Measurements from ENCODE around the gene PIGQ.

PIGQ gene

GRCh38 chr16:572865-573650 is 3.3 kb downstream of the PIGQ start:
- no peak for DNase-seq

DNA sequence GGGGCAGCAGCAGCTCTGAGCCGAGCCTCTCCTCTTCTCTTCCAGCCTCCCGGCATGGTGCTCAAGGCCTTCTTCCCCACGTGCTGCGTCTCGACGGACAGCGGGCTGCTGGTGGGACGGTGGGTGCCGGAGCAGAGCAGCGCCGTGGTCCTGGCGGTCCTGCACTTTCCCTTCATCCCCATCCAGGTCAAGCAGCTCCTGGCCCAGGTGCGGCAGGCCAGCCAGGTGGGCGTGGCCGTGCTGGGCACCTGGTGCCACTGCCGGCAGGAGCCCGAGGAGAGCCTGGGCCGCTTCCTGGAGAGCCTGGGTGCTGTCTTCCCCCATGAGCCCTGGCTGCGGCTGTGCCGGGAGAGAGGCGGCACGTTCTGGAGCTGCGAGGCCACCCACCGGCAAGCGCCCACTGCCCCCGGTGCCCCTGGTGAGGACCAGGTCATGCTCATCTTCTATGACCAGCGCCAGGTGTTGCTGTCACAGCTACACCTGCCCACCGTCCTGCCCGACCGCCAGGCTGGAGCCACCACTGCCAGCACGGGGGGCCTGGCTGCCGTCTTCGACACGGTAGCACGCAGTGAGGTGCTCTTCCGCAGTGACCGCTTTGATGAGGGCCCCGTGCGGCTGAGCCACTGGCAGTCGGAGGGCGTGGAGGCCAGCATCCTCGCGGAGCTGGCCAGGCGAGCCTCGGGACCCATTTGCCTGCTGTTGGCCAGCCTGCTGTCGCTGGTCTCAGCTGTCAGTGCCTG is 4.4 kb downstream of the PIGQ start:
- no peak for DNase-seq

DNA sequence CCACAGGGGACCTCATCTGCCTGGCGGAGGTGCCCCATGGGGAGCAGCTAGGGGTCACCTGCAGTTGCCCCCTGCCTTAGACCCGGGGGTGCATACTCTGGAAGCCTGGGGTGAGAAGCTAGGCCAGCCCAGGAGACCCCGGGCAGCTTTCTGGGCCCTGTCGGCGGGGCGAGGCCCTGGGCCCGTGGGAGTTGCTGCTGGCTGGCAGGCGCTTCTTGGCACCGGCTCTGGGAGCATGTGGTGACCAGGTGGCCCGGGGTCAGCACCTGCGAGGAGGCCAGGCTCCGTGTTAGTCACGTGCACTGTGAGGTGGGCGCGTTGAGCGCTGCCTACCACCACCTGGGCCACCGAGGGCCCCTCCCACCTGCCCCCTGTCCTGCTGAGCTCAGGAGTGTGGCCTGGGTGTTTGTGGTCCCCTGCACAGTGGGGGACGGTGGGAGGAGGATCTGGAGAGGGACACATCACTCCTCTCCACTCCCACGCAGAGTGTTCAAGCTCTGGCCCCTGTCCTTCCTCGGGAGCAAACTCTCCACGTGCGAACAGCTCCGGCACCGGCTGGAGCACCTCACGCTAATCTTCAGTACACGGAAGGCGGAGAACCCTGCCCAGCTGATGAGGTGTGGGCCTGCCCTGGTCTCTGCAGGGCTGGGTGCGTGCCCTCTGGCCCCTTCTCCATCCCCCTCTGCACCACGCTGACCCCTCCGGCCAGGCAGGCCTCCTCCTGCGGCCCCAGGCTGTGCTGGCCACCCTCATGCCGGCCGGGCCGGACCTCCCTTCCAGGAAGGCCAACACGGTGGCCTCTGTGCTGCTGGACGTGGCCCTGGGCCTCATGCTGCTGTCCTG is 5.8 kb downstream of the PIGQ start:
- no peak for DNase-seq

- DNase-seq: no peak
Observed at GRCh38 chr16:576197-576822, 6.5 kb downstream of the PIGQ start.

DNA sequence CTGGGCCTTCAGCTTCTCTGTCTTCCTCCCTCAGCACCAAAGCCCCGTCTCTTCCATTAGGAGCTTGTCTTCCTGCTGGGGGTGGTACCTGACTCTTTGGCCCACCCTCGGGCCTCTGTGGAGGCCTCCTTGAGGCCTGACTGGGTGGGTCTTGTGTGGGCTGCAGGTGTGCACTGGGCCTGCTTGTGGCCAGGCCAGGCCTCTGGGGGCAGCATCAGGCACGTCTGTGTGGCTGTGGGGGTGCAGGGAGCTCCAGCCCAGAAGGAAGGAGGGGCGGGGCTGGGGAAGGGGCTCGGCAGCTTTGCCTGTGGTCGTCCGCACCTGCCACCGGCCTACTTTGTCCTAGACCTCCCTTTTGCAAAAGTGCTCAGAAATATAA is 7.0 kb downstream of the PIGQ start:
- DNase-seq: no peak

- no peak for DNase-seq
Observed at GRCh38 chr16:577796-578195, 8.0 kb downstream of the PIGQ start.

DNA sequence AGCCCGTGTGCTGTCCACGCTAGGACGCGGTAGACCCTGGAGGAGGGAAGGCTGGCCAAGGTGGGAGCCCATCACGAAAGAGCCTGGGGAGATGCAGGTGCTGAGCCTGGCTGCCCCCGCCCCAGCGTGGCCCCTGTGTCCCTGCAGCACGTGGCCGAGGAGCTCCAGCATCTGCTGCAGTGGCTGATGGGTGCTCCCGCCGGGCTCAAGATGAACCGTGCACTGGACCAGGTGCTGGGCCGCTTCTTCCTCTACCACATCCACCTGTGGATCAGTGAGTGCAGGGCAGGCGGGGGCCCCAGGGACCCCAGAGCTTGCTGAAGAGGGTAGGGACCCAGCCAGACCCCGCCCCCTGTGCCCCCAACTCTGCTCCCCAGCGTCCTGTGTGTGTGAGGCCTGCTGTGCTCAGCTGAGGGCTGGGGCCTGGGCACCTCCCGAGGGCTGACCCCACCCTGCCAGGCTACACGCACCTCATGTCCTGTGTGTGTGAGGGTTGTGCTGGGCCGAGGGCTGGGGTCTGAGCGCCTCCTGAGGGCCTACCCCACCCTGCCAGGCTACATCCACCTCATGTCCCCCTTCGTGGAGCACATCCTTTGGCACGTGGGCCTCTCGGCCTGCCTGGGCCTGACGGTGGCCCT is 8.6 kb downstream of the PIGQ start:
- no peak for DNase-seq

- DNase-seq: no peak
Observed at GRCh38 chr16:578870-579405, 9.2 kb downstream of the PIGQ start.

DNA sequence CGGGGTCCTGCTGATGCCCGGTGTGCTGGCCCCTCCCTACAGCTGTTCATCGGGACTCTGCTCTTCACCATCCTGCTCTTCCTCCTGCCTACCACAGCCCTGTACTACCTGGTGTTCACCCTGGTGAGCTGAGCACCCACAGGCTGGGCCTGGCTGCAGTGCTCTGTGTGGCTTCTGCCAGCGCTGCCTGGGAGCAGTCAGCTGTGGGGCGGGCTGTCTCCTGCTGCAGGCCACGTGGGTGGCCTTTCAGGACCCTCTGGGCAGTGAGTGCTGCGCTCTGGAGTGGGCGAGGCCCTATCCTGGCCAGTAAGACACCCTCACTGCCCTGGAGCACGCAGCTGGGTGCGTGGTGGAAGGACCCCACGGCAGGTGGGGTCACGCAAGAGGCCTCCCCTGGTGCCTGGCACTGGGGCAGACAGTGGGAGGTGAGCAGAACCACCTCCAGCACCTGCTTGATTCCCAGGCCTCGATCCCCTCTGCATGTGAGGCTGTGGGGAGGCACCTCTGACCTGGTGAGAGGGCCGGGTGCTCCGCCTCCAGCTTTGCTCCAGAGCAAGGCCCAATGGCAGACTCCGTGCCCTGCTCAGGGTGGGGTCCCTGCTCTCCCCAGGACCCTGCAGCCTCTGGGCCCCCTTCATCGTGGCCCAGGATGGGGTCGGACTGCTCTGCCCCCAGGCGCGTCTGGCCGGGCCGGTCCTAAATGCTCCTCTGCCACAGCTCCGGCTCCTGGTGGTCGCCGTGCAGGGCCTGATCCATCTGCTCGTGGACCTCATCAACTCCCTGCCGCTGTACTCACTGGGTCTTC is 10.6 kb downstream of the PIGQ start:
- no peak for DNase-seq

- DNase-seq: no peak
Observed at GRCh38 chr16:580946-581498, 11.3 kb downstream of the PIGQ start.

DNA sequence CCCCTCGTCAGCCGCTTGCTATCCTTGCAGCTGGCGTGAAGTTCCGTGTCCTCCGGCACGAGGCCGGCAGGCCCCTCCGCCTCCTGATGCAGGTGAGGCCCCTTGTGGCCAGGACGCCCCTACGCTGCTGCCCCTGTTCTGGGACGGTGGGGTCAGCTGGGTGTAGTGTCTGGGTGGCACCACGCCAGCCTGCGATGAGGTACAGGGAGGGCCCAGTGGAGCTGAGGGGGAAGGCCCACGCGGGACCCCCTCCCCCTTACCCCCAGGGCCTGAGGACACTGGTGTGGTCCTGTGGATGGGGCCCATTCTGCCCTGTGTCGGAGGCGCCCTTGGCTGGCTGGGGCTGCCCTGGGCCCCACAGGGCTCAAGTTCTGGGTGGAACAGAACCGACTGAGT is 12.4 kb downstream of the PIGQ start:
- DNase-seq: no peak

GRCh38 chr16:582614-583331 is 13.0 kb downstream of the PIGQ start:
- no peak for DNase-seq

- DNase-seq: no peak
Observed at GRCh38 chr16:583470-583814, 13.7 kb downstream of the PIGQ start.

DNA sequence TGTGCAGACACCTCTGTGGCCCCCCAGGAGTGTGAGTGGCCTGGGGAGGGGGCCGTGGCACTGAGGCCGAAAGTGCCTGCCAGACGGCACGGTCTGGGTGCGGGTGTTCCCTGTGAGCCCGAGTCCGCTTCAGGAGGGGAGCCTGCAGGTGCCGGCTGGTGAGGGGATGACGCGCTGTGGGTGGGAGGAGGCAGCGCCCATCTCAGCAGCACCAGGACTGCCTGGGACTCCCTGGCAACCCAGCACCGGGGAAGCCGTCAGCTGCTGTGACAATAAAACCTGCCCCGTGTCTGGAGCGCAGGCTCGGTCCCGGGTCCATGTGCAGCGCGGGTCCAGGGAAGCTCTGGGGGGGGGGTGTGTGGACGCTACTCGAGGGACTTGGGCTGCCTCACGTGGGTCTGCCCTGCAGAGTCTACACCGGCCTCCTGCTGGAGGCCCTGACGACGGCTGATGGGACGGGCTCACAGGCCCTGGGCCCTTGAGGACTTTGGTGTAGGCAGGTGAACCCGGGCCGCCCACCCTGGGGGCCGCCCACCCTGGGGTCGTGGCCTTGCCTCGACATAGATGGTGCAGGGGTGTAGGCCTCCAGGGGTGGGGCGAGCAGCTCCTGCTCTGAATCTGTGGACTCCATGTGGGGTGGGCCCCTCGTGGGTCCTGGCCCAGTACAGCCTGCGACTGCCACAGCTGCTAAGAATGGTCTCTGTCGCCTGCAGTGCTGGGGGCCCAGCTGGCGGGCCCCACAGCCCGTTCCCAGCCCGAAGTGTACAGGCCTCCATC is 14.2 kb downstream of the PIGQ start:
- no peak for DNase-seq

DNA sequence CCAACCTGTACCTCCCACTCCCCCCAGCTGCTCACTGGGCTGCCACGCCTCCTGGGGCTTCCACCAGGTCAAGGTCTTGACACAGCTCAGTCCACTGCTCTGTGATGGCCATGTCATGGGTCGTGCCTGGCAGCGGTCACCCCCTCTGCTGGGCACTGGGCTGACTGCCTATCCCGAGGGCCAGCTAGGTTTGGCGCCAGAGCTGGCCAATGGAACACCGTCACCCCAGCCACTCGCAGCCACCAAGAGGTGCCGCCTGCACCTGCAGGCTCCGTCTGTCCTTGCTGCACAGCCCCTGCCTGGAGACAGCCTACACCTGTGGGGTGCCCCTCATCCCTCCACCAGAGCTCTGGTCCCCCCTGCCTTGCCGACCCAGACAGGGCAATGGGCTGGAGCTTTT is 15.6 kb downstream of the PIGQ start:
- DNase-seq: peak in 1 of 2 experiments; percentile 7

- DNase-seq: no peak
Observed at GRCh38 chr16:586047-586644, 16.4 kb downstream of the PIGQ start.

DNA sequence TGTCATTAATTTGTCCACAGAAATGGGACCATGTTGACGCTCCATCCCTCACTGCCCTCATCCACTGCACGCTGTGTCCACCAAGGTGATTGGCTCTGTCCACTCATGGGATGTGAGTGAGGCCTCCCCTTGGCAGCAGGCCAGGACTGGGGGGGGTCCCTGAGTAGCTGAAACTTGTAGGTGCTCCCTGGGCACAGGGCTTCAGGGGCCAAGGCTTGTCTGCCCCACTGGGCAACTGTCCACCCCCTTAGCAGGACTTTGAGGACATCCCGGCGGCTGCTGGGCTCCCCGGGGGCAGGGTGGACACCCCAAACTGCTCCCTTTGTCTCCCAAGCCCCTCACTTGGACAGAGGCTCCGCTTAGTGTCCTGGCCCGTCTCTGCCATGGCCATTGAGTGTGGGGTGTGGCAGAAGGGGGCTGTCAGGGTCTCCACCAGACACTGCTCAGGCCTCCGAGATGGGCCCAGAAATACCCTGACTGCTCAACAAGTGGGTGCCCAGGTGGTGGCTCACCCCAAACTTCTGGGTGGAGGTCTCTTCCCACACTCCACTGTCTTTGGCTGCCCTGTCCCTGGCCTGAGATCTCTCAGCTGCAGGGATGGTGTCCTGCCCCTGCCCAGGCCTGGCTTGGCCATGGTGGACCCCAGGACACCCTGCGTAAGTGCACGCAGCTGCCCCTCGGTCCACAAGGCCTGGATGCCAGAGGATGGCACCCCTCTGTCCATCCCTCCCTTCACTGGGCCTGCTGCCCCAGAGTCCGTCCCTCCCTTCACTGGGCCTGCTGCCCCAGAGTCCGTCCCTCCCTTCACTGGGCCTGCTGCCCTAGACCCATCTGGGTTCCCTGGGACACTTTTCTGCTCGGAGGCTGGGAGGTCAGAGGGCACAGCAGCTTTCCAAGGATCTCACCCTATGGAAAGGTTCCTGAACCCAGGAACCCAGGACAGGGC is 17.1 kb downstream of the PIGQ start:
- DNase-seq: no peak

GRCh38 chr16:588639-588888 is 18.8 kb downstream of the PIGQ start:
- DNase-seq: peak in 1 of 2 experiments; percentile 17

Measured in SW 1271 (cell line).